ENCODE data around the gene LIFR. TPM values are rescaled to one million over a fixed set of nuclear protein-coding genes. Genes with fewer than 3 reads are reported as not detected.

LIFR gene
- polyA plus RNA-seq, 1 donor (not counting 4 experiments of a cell fraction or from before 2014, with no cell fraction given), result 1.1 TPM

GRCh38 chr5:38557308-38557710, 863 bp upstream of the LIFR start:
- H3K27me3 ChIP-seq (ENCODE audit: control insufficient read depth, extremely low read depth, insufficient read depth, low read length), result peaks cover 14% of the 10 kb centered on the region
- peaks cover 7% of the 10 kb centered on the region for H3K4me1 ChIP-seq (ENCODE audit: control insufficient read depth, extremely low read depth, insufficient read depth, low read length)
- H3K4me2 ChIP-seq (ENCODE audit: control insufficient read depth, extremely low read depth, insufficient read depth, low read depth, low read length), result peak overlapping the region; percentile 77
- H3K36me3 ChIP-seq (ENCODE audit: control insufficient read depth in 2 of 2, extremely low read depth in 1 of 2, insufficient read depth in 2 of 2, low read length in 2 of 2), result no peaks in the 10 kb centered on the region
- H3K27ac ChIP-seq (ENCODE audit: control insufficient read depth, insufficient read depth, low read length), result no peak overlapping the region
- DNase-seq (ENCODE audit: low read depth, low spot score) (no peak), FAIRE-seq (no peak)
- H2AFZ ChIP-seq (ENCODE audit: control insufficient read depth, low read length), result peak overlapping the region; percentile 54
- H3K4me3 ChIP-seq (ENCODE audit: control insufficient read depth in 2 of 3, extremely low read depth in 1 of 3, insufficient read depth in 2 of 3, low read depth in 1 of 3, low read length in 3 of 3), result peak overlapping the region; percentile 68 to 83 (median 80)
- no peaks in the 10 kb centered on the region for H3K79me2 ChIP-seq (ENCODE audit: control insufficient read depth, insufficient read depth, low read length)
- dilution Hi-C loops (cut with MboI; ENCODE audit: extremely low pct_ligation_motif_present, low sequenced_read_pairs), result no loop called here
- H4K20me1 ChIP-seq (ENCODE audit: control insufficient read depth, extremely low read depth, insufficient read depth, low read length), result no peaks in the 10 kb centered on the region
- H3K9me3 ChIP-seq (ENCODE audit: control insufficient read depth, low read depth, low read length), result no peaks in the 10 kb centered on the region
- peak overlapping the region; percentile 72 for H3K9ac ChIP-seq (ENCODE audit: control insufficient read depth, extremely low read depth, insufficient read depth, low read length)
- no peak for TF ChIP-seq CTCF (optimal IDR thresholded peaks at IDR 0.05 in 1 of 3, IDR thresholded peaks at IDR 0.05 in 1 of 3, conservative IDR thresholded peaks at IDR 0.05 in 1 of 3; ENCODE audit: extremely low read depth in 1 of 3, insufficient read depth in 2 of 3, low read length in 3 of 3)
- TF ChIP-seq EZH2 (IDR thresholded peaks at IDR 0.05; ENCODE audit: low read length), result no peak
- H3K9me1 ChIP-seq (ENCODE audit: control insufficient read depth, extremely low read depth, insufficient read depth, low read length), result no peaks in the 10 kb centered on the region

- Histone ChIP-seq H4K20me1 (ENCODE audit: control insufficient read depth, extremely low read depth, insufficient read depth, low read length) (no peaks in the 10 kb centered on the region), H3K9ac (ENCODE audit: control insufficient read depth, extremely low read depth, insufficient read depth, low read length) (peak overlapping the region; percentile 28), H3K4me1 (ENCODE audit: control insufficient read depth, extremely low read depth, insufficient read depth, low read length) (peaks cover 7% of the 10 kb centered on the region), H3K27ac (ENCODE audit: control insufficient read depth, insufficient read depth, low read length) (no peak overlapping the region), H3K36me3 (ENCODE audit: control insufficient read depth in 2 of 2, extremely low read depth in 1 of 2, insufficient read depth in 2 of 2, low read length in 2 of 2) (no peaks in the 10 kb centered on the region), H3K27me3 (ENCODE audit: control insufficient read depth, extremely low read depth, insufficient read depth, low read length) (peaks cover 9% of the 10 kb centered on the region), H3K4me2 (ENCODE audit: control insufficient read depth, extremely low read depth, insufficient read depth, low read depth, low read length) (peak overlapping the region; percentile 85), H3K4me3 (ENCODE audit: control insufficient read depth in 2 of 3, extremely low read depth in 1 of 3, insufficient read depth in 2 of 3, low read depth in 1 of 3, low read length in 3 of 3) (peak overlapping the region; percentile 57 to 68 (median 63)), H3K9me3 (ENCODE audit: control insufficient read depth, low read depth, low read length) (no peaks in the 10 kb centered on the region), H2AFZ (ENCODE audit: control insufficient read depth, low read length) (peak overlapping the region; percentile 16), H3K79me2 (ENCODE audit: control insufficient read depth, insufficient read depth, low read length) (no peaks in the 10 kb centered on the region), H3K9me1 (ENCODE audit: control insufficient read depth, extremely low read depth, insufficient read depth, low read length) (no peaks in the 10 kb centered on the region)
- FAIRE-seq (no peak), DNase-seq (ENCODE audit: low read depth, low spot score) (no peak)
- dilution Hi-C loops (cut with MboI; ENCODE audit: extremely low pct_ligation_motif_present, low sequenced_read_pairs), result no loop called here
- TF ChIP-seq EZH2 (IDR thresholded peaks at IDR 0.05; ENCODE audit: low read length) (no peak), CTCF (optimal IDR thresholded peaks at IDR 0.05 in 1 of 3, IDR thresholded peaks at IDR 0.05 in 1 of 3, conservative IDR thresholded peaks at IDR 0.05 in 1 of 3; ENCODE audit: extremely low read depth in 1 of 3, insufficient read depth in 2 of 3, low read length in 3 of 3) (no peak)
Observed at GRCh38 chr5:38556088-38556598, 303 bp downstream of the LIFR start.
